Measurements from ENCODE around the gene PSG3. TPM values are rescaled to one million over a fixed set of nuclear protein-coding genes. Genes with fewer than 3 reads are reported as not detected.
"Not testable (repeated sequence)": the region's sequence is repeated elsewhere in the genome, so short reads cannot be mapped to it uniquely, and the experiment has no call there.

PSG3 gene
- polyA plus RNA-seq, 1 donor = not detected

DNA sequence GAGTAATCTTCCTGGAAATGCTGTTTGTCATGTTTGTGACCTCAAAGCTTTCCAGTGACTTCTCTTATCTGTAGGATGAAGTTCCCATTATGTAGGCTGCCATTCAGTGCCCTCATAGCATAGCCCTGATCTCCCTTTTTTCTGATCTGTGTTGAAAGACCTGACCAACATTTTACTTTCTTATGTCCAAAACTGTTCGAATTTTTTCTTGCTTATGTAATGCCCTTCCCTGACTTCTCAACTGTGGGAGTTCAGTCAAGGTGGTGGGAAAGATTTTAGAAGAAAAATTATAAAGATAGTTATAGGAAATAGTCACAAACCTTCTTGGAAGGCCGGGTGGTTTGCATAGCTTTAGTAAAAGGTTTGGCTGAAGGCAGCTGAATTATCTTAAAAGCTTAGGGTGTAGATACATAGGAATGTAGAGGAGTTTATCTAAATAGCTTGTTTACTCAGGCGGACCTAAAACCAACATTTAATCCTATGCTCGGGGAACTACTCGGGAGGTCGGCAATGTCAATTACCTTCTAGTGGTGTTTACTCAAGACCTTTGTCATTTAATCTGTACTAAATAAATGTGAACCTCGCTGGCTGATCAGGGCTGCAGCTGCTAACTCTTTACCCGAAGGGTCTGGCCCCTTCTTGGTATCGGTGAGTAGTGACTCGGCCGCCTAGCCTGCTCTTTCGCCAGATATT is 44.3 kb downstream of the PSG3 start:
- DNase-seq (ENCODE audit: low read depth) = no peak

DNA sequence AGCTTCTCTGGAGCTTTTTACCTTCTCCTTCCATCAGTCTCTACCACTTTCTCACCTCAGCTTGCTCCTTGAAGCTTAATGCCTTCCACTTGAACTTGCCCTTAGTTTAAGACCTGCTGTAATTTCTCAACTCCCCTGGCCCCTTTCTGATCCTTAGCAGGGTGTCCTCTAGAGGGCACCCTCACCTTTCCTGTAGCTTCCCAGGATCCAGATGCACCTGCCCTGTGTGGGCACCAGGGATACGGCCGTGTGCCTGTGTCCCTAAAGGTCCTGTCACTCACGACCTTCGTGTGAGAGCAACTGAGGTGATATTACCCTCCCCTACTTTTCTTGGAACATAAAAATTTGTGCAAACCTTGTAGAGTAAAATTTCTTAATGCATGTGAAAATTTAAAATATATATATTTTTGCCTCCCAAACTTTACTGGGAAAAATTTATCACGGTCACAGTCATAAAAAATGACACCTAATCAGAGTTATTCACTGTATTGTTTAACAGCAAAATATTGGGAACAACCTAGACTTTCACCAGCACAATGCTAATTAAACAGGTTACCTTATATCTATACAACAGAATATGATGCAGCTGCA is 46.4 kb downstream of the PSG3 start:
- no peak for DNase-seq (ENCODE audit: low read depth)

DNA sequence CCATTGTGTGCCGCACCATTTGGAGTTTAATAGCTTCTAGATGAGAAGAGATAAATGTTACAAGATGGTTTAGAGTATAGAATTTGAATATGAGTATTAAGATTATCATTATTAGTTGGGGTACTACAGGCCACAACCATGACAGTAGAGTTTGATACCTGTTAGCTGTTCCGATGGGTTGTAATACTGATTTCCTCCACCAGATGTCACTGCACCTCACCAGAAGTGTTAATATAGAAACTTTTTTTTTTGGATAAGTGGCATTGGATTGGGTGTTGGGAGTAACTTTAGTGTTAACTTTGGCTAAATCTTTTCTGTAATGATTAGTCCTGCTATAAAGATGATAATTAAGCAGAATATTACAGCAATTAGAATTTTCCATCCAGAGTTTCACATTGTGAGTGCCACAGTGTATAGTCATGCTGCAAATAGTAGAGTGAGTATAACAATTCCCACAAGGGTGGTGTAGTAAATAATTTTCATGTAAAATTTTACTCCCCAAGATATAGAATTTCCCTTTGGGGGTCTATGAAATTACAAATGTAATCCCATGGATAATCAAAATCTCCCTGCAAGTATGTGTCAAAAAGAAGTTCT is 56.3 kb downstream of the PSG3 start:
- DNase-seq (ENCODE audit: low read depth) = no peak

DNA sequence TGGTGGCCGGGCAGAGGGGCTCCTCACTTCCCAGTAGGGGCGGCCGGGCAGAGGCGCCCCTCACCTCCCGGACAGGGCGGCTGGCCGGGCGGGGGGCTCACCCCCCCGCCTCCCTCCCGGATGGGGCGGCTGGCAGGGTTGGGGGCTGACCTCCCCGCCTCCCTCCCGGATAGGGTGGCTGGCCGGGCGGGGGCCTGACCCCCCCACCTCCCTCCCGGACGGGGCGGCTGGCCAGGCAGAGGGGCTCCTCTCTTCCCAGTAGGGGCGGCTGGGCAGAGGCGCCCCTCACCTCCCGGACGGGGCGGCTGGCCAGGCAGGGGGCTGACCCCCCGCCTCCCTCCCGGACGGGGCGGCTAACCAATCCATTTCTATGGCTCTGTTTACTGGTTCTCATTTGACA is 64.0 kb downstream of the PSG3 start:
- not testable (repeated sequence) for DNase-seq (ENCODE audit: low read depth)

DNA sequence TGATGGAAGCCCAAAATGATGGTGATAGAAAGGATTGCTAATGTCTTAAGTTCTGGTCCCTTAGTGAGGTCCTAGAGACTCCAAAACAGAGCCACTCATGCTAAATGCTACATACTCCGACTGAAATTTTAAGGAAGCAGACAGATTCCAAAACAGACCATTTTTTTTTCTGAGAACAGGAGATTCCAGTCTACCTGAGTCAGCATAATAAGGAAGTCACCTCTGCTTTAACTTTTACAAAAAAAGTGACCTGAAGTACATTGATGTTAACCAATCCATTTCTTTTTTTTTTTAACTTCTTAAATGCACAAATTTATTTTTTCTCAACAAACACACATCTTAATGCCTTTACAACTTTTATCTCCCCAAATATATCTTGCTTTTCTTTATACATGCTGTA is 65.7 kb downstream of the PSG3 start:
- not testable (repeated sequence) for DNase-seq (ENCODE audit: low read depth)

Other genes starting within 250 kb of the PSG3 start
- 2.6 TPM for gene CEACAM1, start 212.0 kb downstream of the PSG3 start, polyA plus RNA-seq (ENCODE audit: insufficient read length)
- gene CEACAM8, start 145.6 kb downstream of the PSG3 start, polyA plus RNA-seq (ENCODE audit: insufficient read length) = 0.18 TPM
- not detected for gene PSG8, start 25.2 kb upstream of the PSG3 start, polyA plus RNA-seq (ENCODE audit: insufficient read length)
- gene PSG1, start 139.2 kb upstream of the PSG3 start, polyA plus RNA-seq (ENCODE audit: insufficient read length) = 0.28 TPM
- gene PSG6, start 177.4 kb upstream of the PSG3 start, polyA plus RNA-seq (ENCODE audit: insufficient read length) = 0.16 TPM
- not detected for gene PSG7, start 196.7 kb upstream of the PSG3 start, polyA plus RNA-seq (ENCODE audit: insufficient read length)